RWPE2 (cell line): Measurements from ENCODE around the gene PRKG1.

Experiments used
- ATAC-seq: fragments of 200-7000 bp; cut with Tn5 transposase; 3 replicates; pipeline ENCODE4 v1.9.1; 2021; ENCODE audit warnings: low read depth
- DNase-seq: peaks from one replicate; pipeline ENCODE4 v3.0.0-alpha.2; 2020; ENCODE audit warnings: low spot score
- H3K27ac ChIP-seq: fragments of 450-650 bp; 2 replicates; pipeline ENCODE4 v1.5.1; 2017; ENCODE audit warnings: mild to moderate bottlenecking; ENCODE audit not compliant: poor library complexity, severe bottlenecking
- H3K27me3 ChIP-seq: fragments of 250-450 bp; sonication (Bioruptor Pico); 2 replicates; pipeline ENCODE4 v1.5.1; 2021; ENCODE audit warnings: mild to moderate bottlenecking, moderate library complexity; ENCODE audit not compliant: insufficient read depth, poor library complexity, severe bottlenecking
- H3K36me3 ChIP-seq: fragments of 250-450 bp; sonication (Bioruptor Pico); 2 replicates; pipeline ENCODE4 v1.5.1; 2020; ENCODE audit warnings: low read depth, mild to moderate bottlenecking, moderate library complexity
- H3K4me1 ChIP-seq: fragments of 250-450 bp; sonication (Bioruptor Pico); 2 replicates; pipeline ENCODE4 v1.5.1; 2021; ENCODE audit warnings: mild to moderate bottlenecking, moderate library complexity; ENCODE audit not compliant: insufficient read depth, poor library complexity, severe bottlenecking
- H3K4me3 ChIP-seq: fragments of 250-450 bp; sonication (Bioruptor Pico); 2 replicates; pipeline ENCODE4 v1.5.1; 2021; ENCODE audit warnings: mild to moderate bottlenecking, moderate library complexity; ENCODE audit not compliant: severe bottlenecking
- H3K9me3 ChIP-seq: fragments of 250-450 bp; sonication (Bioruptor Pico); 2 replicates; pipeline ENCODE4 v1.5.1; 2021; ENCODE audit warnings: mild to moderate bottlenecking, moderate library complexity; ENCODE audit not compliant: severe bottlenecking
- TF ChIP-seq, protein P1 (sequence below): fragments of 450-650 bp; IDR thresholded peaks from one replicate; pipeline ENCODE4 v1.5.1; 2017; ENCODE audit warnings: mild to moderate bottlenecking, moderate library complexity; ENCODE audit not compliant: poor library complexity, severe bottlenecking

PRKG1 gene

DNA sequence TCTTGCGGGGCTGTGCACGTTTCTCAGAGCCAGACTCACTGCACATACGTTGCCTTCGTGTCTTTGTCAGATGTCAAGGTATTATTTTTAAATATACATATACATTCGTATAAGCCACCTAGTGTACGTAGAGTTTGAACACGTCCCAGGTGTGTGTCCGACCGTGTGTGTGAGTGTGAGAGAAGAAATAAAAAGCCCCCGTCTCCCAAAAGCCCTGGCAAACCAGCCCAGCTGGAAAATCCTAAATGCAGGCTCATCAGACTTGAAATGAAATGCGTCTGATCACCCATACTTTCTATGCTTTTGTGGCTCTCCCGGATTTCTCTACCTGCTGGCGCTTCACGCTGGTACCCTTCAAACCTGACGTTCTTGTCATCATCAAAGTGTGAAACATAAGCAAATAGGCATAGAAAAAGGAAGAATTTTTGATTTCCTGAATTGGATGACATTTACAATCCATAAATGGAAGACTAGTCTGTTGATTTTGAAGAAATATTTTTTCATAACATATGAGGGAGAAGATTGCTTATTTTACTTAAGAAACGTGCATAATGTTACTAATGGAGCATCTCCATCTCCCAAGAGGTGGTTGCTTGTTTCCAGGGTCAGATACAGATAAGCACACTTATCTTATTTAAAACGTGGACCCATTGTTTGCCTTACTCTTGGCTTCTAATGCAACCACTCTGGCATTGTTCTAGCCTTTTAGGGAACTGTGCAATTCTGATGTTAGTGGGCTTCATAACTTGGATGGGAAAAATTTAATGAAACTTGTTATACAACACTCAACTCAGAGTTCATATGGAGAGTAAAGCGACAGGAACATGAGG, 971 bp downstream of the PRKG1 start:
- Histone ChIP-seq H3K9me3 (no peaks in the 10 kb centered on the region), H3K27me3 (peaks cover 72% of the 10 kb centered on the region), H3K36me3 (no peaks in the 10 kb centered on the region), H3K4me1 (no peaks in the 10 kb centered on the region), H3K4me3 (peak overlapping the region; percentile 23), H3K27ac (no peak overlapping the region)
- TF ChIP-seq, protein P1, sequence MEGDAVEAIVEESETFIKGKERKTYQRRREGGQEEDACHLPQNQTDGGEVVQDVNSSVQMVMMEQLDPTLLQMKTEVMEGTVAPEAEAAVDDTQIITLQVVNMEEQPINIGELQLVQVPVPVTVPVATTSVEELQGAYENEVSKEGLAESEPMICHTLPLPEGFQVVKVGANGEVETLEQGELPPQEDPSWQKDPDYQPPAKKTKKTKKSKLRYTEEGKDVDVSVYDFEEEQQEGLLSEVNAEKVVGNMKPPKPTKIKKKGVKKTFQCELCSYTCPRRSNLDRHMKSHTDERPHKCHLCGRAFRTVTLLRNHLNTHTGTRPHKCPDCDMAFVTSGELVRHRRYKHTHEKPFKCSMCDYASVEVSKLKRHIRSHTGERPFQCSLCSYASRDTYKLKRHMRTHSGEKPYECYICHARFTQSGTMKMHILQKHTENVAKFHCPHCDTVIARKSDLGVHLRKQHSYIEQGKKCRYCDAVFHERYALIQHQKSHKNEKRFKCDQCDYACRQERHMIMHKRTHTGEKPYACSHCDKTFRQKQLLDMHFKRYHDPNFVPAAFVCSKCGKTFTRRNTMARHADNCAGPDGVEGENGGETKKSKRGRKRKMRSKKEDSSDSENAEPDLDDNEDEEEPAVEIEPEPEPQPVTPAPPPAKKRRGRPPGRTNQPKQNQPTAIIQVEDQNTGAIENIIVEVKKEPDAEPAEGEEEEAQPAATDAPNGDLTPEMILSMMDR = no peak
- no peak; the same call in 2 of the 3 replicates for ATAC-seq
- no peak for DNase-seq

DNA sequence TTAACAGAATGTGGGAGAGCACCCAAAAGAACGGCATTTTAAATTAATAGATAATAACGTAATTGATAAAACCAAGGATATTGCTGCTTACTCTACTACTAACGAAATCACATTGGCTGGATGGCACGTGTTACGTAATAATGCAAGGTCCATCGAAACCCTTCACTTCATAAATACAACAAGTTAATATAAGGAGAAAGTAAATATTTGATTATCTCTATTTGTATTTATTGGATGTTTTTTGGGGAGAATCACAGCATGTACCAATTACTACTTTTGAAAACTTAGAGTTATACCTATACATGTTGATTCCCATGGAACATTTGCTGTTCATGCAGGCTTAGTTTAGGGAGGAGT, 1.6 kb downstream of the PRKG1 start:
- Histone ChIP-seq H3K27me3 (peaks cover 70% of the 10 kb centered on the region), H3K4me1 (no peaks in the 10 kb centered on the region)
- ATAC-seq = no peak

DNA sequence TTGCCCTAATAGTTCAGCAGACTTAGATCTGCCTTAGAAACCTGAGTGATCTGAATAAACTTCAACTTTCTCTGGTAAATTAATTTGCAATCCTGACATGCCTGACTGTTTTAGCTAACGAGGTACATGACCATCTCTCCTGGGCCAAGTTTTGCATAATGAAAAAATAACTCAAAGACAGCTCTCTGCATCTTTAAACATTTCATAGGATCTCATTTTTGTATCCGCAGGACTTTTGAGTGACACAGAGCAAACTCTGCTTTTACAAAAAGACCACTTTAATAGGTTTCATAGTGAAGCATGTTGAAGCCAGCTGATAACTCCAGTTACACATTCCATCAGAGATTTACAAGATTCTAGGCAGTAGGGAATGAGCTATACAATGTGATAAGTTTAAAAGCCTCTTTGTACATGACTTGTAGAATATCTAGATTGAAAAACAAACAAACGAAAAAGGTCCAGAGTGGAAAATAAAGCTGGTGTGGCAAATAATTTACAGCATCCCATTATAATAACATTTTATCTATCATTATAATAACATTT, 2.1 kb downstream of the PRKG1 start:
- Histone ChIP-seq H3K36me3 (no peaks in the 10 kb centered on the region), H3K4me3 (no peak overlapping the region), H3K4me1 (no peaks in the 10 kb centered on the region), H3K27me3 (peaks cover 64% of the 10 kb centered on the region), H3K27ac (no peak overlapping the region), H3K9me3 (no peaks in the 10 kb centered on the region)
- TF ChIP-seq, protein P1 = no peak
- ATAC-seq = no peak
- DNase-seq = no peak

More for the DNA sequence above, 1.6 kb downstream of the PRKG1 start:
- Histone ChIP-seq H3K9me3 (no peaks in the 10 kb centered on the region), H3K4me3 (no peak overlapping the region), H3K36me3 (no peaks in the 10 kb centered on the region), H3K27ac (no peak overlapping the region)
- DNase-seq = no peak
- TF ChIP-seq, protein P1 = no peak

DNA sequence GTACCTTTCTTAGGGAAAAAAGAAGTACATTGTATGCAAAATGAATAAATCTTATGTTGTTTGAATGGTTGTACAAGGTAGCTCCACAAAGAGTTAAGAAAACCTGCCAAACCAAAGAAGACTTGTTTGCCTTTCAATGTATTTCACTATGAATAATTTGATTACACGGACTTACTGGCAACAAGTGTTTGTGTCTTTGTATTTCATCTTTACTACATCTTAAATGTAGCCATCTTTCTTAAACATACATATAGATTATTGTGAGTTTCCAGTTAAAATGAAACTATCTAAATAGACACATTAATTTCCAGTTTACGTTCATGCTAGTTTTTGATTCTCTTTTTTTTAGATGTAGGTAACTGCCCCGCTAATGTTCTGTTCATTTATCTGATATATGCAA, 2.8 kb downstream of the PRKG1 start:
- TF ChIP-seq, protein P1 = no peak
- no peak overlapping the region for H3K4me3 ChIP-seq
- no peaks in the 10 kb centered on the region for H3K36me3 ChIP-seq
- ATAC-seq (no peak), DNase-seq (no peak)
- H3K27me3 ChIP-seq = peaks cover 57% of the 10 kb centered on the region
- H3K9me3 ChIP-seq = no peaks in the 10 kb centered on the region
- H3K27ac ChIP-seq = no peak overlapping the region
- H3K4me1 ChIP-seq = no peaks in the 10 kb centered on the region

DNA sequence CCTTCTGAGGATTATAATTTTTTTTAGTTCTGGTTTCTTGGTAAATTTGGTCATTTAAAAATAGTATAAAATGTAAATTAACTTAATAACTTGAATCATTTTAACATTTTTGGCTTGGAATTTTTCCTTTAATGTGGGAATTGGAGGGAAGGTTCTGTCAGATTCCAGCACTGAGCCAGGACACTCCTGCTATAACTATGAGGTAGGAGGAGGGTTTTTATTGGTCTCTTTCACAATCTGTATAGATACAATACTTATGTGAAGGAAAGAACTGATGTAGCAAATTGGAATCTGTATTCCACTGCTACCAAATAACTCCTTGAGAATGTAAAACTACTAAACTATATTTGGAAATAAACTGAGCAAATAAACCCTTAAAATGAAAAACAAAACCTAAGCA, 3.2 kb downstream of the PRKG1 start:
- Histone ChIP-seq H3K36me3 (no peaks in the 10 kb centered on the region), H3K27me3 (peaks cover 53% of the 10 kb centered on the region), H3K27ac (no peak overlapping the region), H3K4me1 (no peaks in the 10 kb centered on the region), H3K4me3 (no peak overlapping the region), H3K9me3 (no peaks in the 10 kb centered on the region)
- ATAC-seq (no peak), DNase-seq (no peak)
- TF ChIP-seq, protein P1 = no peak
